Non-pigmented ciliary epithelial cell (primary cell): Measurements from ENCODE around the gene CLEC9A.
"Not testable (repeated sequence)": the region's sequence is repeated elsewhere in the genome, so short reads cannot be mapped to it uniquely, and the experiment has no call there.

Experiments used
- DNase-seq: peaks from one replicate; pipeline ENCODE4 v3.0.0-alpha.2; 2010; ENCODE audit warnings: low read depth

CLEC9A gene

DNA sequence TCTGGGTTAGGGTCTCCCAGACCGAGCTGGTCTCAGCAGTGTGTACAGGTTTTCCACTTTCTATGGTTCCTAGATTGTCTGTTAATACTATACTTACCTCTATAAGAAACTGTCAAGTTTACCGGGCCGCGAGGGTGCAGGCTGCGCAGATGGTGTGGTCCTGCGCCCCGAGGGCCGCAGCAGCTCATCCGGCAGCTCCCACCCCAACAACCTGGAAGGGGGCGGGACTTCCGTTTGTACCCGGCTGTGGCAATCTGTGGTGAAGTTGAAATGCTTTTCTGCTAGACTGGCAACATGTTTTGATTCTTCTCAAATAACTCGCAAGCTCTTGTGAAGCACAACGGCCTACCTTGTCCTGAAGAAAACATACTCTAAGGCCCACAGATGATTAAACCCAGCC lies at the start of gene CLEC9A:
Gene CLEC9A, plus strand, starts transcription at position 237 of the 400 bp plus-strand sequence. CDS start 22,006 bp downstream, outside the sequence.
- DNase-seq: no peak

DNA sequence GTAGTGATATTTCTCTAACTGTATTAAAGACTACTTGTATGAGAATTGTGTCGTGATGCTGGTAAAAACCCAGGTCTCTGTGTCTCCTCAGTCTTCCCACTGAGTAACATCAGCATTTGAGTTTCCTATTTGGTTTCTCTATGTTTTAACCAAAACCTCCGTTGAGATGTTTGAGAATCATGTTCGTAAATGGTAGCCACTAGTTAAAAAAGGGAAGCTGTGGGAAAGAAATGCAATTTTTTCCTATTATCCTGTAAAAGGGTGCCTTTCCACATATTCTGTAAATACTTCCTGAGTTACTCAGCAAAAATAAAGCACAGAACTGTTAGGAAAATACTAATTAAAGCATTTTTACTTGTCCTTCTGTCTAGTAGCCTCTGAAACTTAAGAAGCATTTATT lies 38.6 kb upstream of the CLEC9A start:
- DNase-seq: no peak

DNA sequence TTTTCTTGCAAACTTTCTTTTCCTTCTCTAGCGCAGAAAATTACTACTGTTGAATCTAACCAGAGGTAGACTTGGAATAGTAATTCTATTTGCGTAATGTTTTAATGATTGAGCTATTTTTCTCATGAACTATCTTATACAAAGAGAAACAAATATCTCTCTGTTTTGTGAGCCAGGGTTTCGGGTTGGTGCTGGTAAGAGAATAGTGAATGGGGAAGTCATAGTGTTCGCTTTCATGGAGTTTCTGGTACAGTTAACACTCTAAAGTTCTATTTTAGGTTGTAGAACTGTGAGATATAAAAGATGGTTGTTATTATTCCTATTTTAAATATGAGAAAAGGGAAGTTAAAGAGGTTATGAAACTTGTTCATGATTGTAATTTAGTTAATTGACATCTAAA lies 38.2 kb upstream of the CLEC9A start:
- DNase-seq: no peak

DNA sequence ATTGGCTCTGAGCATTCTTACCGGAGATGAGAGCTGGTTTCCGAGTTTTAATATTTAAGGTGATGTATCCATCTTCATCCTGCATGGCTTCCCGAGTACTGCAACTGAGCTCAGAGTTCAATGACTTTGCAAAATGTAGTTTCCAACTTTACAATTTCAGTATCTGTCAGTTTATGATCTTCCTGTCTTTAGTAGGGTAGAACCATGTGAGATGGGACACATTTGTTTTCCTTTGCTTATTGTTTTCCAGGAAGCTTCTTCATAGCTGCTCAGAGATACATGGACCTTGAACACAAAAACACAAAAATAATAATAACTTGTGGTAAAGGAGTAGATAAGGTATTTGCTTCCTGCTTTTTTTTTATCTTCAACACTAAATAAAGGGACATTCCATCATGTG lies 31.5 kb upstream of the CLEC9A start, which contains the start of gene CLEC1B:
Gene CLEC1B, minus strand, starts transcription at position 106 of the 400 bp plus-strand sequence. Its CDS starts 21 bp downstream, at position 85.
- no peak for DNase-seq

DNA sequence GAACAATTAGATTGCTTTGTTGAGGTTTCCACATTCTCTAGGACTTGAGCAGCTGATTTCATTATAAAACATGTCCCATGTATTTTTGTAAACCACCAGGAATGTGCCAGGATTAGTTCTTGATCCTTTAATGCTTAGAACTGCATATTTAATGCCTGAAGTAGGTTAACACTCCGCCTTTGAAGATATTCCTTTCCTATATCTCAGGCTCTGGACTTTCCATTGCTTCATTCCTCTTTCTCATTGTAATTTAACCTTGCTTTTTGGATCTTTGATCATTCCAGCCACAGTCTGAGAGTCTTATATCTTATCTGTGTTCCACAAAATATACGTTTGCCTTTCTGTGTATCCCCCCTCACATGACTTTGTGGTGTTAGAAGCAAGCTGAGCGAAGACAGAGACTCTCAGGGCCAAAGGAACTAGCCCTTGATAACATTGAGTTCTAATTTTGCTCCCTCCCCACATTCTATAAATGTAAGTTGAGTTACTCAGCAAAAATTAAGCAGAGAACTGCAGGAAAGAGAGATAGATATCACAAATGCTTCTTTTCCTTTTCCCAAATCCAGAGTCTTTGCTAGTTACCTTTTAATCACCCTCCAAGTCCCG lies 29.2 kb upstream of the CLEC9A start:
- no peak for DNase-seq

DNA sequence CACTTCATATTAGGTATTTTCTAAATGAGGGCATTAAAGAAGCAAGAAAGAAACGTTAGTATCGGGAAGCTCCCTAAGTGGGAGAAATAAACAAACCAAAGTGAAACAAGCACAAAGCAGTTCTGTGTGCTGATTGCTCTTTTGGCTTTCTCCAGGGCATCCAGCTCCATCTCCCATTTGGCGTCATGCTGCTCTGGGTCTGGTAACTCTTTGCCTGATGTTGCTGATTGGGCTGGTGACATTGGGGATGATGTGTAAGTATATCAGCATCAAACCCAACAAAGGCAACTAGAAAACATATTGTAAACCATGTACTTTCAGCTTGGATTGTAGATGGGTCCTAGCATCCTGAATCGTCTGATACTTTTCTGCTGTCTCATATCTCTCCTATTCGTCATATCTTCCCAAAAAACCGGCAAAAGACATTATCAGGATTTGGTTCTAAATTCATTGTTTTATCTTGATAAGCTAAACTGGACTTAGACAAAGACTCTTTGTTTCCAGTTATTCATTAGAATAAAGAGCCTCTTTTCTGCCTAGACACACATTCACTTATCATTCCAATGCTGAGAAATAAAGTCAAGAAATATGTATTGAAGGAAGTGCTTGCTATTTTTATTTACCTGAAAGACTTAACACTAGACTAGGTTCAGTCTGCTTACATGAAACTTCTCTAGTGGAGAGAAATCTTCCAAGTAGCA lies 17.7 kb upstream of the CLEC9A start:
- no peak for DNase-seq

DNA sequence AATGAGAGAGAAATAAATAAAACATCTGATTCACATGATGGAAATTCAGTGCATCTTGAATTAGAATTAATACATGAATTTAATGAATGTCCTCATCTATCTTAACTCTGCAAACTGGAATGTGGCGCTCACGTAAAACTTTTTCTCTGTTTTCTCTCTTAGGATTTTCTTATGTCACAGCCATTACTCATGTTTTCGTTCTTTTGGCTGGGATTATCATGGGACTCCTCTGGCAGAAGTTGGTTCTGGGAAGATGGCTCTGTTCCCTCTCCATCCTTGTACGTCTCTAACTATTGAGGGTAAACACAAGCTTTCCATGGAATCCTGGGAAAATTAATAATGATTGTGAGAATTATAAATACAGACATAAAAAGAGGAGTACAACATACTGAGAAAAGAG lies 15.0 kb upstream of the CLEC9A start:
- no peak for DNase-seq

DNA sequence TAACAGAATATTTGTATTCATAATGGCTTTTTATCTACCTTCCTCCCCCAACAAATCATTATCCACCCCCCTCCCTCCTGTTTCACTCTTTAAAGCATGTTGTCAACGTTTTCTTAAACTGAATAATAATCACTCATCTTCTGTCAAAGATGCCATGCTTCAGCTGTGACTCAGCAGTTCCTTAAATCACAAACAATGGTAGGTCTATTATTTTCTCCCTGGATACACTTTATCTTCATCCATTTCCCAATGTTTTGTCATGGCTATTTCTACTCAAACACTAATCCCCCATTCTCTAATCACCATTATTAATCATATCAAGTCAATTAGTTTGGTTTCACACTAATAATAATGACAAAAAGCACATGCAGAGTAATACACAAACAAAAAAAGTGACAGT lies 13.6 kb upstream of the CLEC9A start:
- DNase-seq: no peak

DNA sequence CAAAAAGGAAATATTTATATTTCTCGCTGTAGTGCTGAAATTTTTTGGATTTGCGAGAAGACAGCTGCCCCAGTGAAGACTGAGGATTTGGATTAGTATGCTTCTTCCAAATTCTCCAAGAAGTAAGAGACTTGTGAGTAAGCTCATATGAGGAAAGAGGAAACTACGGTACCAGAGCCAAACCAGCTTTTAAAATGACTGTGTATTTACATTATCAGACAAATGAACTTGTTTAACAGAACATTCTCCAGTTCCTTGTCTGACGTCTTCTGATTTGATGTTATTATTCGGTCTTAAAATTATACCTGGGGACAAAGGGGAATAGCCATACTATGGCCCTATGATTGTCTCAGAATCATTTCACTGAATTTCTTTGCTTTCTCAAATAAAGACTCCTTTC lies 12.1 kb upstream of the CLEC9A start:
- no peak for DNase-seq

DNA sequence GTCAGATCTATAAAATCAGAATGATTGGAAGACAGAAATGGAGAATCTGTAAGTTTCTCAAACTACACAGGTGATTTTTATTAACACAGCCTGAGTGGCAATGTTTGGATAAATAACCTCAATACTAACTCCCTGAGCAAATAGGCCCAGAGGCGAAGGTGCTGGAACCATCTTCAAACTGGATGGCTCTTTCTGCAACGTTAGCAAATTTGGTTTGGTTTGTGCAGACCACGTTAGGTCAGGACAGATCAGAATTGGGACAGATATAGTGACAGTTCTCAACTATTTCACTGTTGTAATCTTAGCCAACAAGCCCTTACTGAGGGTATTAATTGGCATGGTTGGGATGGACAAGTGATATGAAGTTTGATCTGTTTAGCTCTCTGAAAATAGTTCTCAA lies 9.1 kb upstream of the CLEC9A start:
- DNase-seq: no peak

DNA sequence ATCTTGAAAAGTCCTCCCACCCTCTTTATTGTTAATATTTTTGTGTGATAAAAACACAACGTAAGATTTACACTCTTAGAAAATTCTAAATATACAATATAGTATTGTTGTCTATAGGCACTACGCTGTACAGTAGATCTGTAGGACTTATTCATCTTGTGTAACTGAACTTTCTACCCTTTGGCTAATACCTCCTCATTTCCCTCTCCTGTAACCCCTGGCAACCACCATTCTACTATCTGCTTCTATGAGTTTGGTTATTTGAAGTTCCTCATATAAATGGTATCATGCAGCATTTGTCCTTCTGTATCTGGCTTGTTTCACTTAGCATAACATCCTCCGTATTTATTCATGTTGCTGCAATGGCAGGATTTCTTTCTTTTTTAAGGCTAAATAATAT lies 5.2 kb upstream of the CLEC9A start:
- no peak for DNase-seq

DNA sequence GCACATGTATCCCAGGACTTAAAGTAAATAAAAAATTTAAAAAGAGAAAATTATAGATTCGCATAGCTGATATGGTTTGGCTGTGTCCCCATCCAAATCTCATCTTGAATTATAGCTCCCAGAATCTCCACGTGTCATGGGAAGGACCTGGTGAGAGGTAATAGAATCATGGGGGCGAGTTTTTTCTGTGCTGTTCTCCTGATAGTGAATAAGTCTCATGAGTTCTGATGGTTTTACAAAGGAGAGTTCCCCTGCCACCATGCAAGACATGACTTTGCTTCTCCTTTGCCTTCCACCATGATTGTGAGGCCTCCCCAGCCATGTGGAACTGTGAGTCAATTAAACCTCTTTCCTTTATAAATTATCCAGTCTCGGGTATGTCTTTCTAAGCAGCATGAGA lies 3.8 kb upstream of the CLEC9A start:
- not testable (repeated sequence) for DNase-seq

DNA sequence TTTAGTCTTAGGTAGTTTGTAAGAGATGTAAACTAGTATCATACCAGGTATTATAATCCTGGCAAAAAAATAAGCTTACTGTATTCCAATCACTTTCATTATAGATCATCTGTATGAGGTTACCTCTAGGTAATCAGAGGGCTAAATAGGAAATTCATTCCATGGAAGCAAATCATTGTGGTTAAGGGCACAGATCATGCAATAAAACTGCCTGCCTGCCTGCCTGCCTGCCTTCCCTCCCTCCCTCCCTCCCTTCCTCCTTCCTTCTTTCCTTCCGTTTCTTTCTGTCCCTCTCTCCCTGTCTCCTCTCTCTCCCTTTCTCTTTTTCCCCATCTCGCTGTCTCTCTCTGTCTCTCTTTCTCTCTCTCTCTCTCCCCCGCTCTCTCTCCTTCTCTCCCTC lies 3.2 kb upstream of the CLEC9A start:
- DNase-seq: no peak

DNA sequence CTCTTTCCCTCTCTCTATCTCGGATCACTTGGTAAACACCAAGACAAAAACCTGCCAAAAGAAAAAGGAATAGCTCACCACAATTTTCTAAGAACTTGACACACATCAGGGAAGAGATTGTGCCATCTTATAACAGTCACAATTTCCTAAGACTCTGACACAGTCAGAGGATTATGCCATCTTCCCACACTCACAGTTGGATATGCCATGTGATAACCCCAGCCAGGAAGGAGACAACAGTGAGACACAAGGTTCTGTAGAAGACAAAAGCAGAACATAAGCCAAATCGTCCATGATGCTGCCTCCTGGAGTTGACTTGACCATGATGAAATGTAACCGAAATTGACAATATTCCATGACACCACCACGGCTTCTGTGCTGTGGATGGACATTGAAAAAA lies 2.8 kb upstream of the CLEC9A start:
- no peak for DNase-seq

DNA sequence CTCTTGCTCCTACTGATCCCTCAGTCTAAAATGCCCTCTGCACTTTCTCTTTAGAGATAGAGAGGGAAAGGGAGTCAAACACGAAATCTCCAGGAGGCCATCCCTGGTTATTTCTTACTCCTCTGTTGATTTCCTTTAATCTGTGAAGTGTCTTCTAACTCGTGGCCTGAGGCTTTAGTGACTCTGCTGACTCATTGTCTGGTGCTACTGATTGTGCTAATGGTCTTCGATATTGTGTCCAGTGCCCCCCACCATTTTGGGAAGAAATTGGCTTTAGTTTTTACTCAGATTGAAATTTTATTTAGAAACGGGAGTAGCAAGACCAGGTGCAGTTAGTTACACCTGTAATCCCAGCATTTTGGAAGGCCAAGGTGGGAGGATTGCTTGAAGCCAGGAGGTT lies 839 bp downstream of the CLEC9A start:
- DNase-seq: no peak

DNA sequence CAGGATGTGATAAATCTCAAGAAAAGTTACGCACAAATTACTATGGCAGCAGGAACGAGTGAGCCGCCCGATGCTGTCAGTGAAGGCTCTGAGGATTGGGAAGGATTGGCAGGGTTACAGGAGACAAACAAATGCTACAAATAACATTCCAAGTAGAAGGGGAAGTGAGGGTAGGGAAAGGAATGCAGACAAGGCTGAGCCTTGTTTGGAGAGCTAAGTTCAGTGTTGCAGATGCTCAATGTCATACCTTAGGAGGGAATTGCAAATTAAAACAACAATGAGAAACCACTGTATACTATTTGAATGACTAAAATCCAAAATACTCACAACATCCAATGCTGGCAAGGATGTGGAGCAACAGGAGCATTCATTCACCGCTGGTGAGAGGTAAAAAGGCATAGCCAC lies 1.3 kb downstream of the CLEC9A start:
- peak; percentile 60 for DNase-seq

DNA sequence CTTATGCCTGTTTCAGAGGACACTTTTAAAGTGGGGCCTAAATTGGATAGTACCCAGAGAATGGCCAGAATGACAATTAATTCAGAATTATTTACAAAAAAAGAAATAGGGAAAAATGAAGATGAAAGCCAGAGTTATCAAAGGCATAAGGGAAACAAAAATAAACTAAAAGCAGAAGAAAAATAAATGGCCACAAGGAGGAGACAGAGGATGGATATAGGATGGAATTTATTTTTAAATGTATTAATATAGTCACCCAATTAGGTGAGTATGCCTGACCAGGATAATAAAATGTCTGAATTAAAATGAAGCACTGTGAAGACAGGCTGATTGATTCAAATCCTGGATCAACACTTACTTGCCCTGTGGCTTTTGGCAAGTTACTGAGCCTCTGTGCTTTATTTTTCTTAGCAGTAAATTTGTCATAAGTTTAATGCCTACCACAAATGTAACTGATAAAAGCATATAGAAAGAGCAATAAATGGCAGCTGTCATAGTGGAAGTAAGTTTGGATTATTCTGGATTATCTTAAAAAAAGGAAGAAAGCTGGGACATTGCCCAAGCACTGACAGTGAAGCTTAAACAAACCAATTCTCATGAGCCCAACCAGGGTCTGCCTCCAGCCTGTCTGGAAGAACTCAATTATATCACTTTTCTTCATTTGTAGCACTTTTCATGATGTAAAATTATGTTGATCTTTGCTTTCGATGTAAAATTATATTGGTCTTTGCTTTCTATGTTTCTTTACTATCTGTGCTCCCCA lies 3.5 kb downstream of the CLEC9A start:
- DNase-seq: no peak

DNA sequence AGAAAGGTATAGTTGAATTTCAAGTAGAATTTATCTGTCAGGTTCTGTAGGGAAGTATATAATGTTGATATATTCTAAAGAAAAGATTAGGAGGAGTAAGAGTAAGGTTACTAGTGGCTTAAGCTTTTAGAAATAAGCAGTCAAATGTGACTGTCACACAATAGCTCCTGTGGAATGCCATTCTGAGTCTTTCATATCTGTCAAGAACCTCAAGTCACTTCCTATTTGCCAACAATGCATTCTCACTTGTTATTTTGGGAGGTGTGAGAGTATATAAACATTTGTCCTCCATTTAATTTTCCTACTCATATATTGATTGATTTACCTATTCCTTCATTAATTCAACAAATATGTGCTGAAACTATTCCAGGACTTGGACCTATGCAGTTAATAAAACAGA lies 11.7 kb downstream of the CLEC9A start:
- DNase-seq: no peak

DNA sequence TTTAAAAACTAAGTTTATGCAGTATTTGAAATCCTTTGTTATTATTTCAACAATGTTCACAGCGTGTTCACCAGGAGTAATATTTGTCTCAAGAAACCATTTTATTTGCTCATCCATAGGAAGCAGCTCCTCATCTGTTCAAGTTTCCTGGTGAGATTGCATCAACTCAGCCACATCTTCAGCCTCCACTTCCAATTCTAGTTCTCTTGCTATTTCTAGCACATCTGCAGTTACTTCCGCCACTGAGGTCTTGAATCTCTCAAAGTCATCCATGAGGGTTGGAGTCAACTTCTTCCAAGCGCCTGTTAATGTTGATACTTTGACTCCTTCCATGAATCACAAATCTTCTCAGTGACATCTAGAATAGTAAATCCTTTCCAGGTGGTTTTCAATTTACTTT lies 18.0 kb downstream of the CLEC9A start:
- DNase-seq: no peak

DNA sequence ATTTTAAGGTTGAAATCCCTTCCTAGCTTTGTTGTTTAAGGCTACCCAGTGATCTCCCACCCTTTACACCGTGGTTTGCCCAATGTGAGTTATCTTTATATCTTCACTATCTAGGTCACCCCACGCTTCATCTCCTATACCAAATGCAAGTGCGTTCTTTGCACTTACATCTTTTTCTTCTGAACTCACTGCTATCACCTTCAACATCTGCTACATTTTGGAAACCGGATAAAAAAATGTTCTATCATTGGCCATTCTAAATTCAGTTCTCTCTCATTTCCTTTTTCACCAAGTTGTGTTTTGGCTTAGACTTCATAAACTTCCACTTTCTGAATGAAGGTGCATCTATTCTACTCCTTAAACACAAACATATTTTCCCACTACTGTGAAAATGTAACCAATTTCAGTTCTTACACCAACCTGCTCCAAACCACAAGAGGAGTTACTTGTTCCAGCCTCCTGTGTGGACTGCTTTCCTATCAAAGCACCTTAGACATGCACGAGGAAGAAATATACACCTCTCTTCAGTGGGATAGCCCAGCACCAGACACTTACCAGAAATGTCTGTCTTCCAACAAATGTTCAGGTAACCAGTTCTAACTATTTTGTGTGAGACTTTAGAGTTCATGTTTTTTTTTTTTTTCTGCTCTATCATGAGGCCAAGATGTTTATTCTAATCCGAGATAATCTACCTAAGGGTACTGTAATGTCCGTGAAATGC lies 21.9 kb downstream of the CLEC9A start:
- no peak for DNase-seq

DNA sequence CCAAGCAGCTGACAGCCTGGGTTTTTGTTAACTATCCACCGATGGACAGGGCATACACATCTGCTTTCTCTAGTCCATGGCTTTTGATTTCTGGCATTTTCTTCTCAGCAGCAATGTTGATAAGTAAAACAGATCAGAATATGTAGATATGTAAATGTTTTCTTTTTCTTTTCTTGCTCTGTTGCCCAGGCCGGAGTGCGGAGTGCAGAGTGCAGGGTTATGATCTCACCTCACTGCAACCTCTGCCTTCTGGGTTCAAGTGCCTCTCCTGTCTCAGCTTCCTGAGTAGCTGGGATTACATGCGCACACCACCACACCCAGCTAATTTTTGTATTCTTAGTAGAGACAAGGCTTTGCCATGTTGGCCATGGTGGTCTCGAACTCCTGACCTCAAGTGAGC lies 27.9 kb downstream of the CLEC9A start:
- no peak for DNase-seq

DNA sequence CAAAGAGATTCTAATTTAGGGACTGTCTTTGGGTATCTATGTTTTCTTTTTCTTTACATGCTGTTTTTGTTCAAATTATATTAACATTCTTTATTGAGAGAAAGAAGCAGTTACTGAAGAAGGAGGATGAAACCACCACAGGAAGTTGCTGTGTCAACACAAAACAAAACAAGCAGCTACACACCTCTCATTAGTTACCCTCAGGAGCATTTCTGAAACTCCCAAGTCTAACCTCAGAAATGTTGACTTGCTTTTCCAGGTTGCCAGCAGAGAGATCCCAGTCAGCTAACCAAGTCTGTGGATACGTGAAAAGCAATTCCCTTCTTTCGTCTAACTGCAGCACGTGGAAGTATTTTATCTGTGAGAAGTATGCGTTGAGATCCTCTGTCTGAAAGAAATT lies 34.8 kb downstream of the CLEC9A start:
- DNase-seq: no peak

DNA sequence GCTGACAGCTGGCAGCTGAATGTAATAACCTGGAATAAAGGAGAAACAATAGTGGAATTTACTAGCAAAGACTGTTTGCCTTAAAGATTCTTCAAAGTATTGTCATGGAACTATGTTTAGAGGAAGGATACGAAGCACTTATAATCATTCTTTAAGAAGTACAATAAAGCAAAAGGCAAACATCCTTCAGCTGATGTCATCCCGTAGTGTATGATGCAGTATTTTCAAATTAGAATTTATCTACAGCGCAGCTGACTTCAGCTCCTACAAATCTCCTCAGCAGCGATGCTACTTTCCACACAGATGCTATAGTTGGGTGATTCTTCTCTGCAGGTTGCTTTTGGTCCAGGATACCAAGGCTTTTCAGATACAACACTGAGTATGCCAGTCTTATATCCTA lies 36.8 kb downstream of the CLEC9A start:
- DNase-seq: no peak
